ENCODE data around the gene ADISSP. TPM values are rescaled to one million over a fixed set of nuclear protein-coding genes. Genes with fewer than 3 reads are reported as not detected.

The ADISSP gene
- total and polyA plus RNA-seq, 2 donors (not counting 1 experiment from before 2014, with no cell fraction given): 18.4 to 28.8 TPM

GRCh38 chr20:3723284-3723683 lies 44.3 kb downstream of the ADISSP start:
- Histone ChIP-seq H3K79me2 (ENCODE audit: control insufficient read depth, insufficient read depth, low read length) (no peaks in the 10 kb centered on the region), H3K27me3 (replicated peaks in 1 of 4; ENCODE audit: control extremely low read depth in 1 of 4, control insufficient read depth in 3 of 4, insufficient read depth in 4 of 4, low read length in 3 of 4) (peaks cover 0 to 17% (median 1%) of the 10 kb centered on the region in 4 experiments), H3K9ac (ENCODE audit: low read length) (no peak overlapping the region), H3K4me1 (ENCODE audit: control insufficient read depth in 2 of 2, insufficient read depth in 2 of 2, low read length in 2 of 2) (no peaks in the 10 kb centered on the region), H3K4me3 (ENCODE audit: control extremely low read depth in 1 of 5, extremely low read depth in 1 of 5, insufficient read depth in 1 of 5, low read depth in 2 of 5, low read length in 4 of 5) (no peak overlapping the region), H3K27ac (ENCODE audit: low read length in 2 of 2) (no peak overlapping the region), H3K36me3 (replicated peaks in 1 of 2; ENCODE audit: control extremely low read depth in 1 of 2, control insufficient read depth in 1 of 2, extremely low read depth in 1 of 2, insufficient read depth in 2 of 2, low read length in 1 of 2) (no peaks in the 10 kb centered on the region), H3K9me3 (ENCODE audit: control extremely low read depth in 1 of 3, control insufficient read depth in 2 of 3, insufficient read depth in 1 of 3, low read length in 2 of 3) (peaks cover 0 to 1% (median 0%) of the 10 kb centered on the region in 3 donors), H2AFZ (ENCODE audit: insufficient read depth, low read depth, low read length, poor library complexity, severe bottlenecking) (no peak overlapping the region), H4K20me1 (ENCODE audit: control insufficient read depth, insufficient read depth, low read length, poor library complexity, severe bottlenecking) (no peaks in the 10 kb centered on the region), H3K4me2 (replicated peaks; ENCODE audit: low read depth, low read length, poor library complexity, severe bottlenecking) (no peak overlapping the region)
- ATAC-seq (ENCODE audit: low read depth): no peak
- Mint-ChIP-seq H3K9me3 (ENCODE audit: insufficient read depth) (no peaks in the 10 kb centered on the region), H3K27me3 (peaks cover 46% of the 10 kb centered on the region), H3K4me3 (no peak overlapping the region), H3K4me1 (no peaks in the 10 kb centered on the region), H3K27ac (no peak overlapping the region)
- ChIA-PET CTCF (interaction anchor here (1.3 kb wide), 1 partner anchor 13 kb away, joined by 3 read pairs; no protein-coding TSS in a partner anchor), POLR2A (no interaction called here)
- 79% methylated on average over 7 of the region's 8 CpGs for WGBS (ENCODE audit: insufficient coverage)
- intact Hi-C loops (cut with micrococcal nuclease): no loop called here
- no peak for TF ChIP-seq EZH2 (IDR thresholded peaks at IDR 0.05; ENCODE audit: borderline replicate concordance, insufficient read depth, low read depth, low read length, poor library complexity, severe bottlenecking)
- TF ChIP-seq CTCF (IDR thresholded peaks at IDR 0.05): no peak
- DNase-seq: no peak

GRCh38 chr20:3721912-3722311 lies 45.6 kb downstream of the ADISSP start:
- TF ChIP-seq EZH2 (IDR thresholded peaks at IDR 0.05; ENCODE audit: borderline replicate concordance, insufficient read depth, low read depth, low read length, poor library complexity, severe bottlenecking): no peak
- TF ChIP-seq CTCF (IDR thresholded peaks at IDR 0.05): no peak
- peaks cover 39% of the 10 kb centered on the region for H3K27me3 Mint-ChIP-seq
- H3K9me3 Mint-ChIP-seq (ENCODE audit: insufficient read depth): no peaks in the 10 kb centered on the region
- no peaks in the 10 kb centered on the region for H3K4me1 ChIP-seq (ENCODE audit: control insufficient read depth in 2 of 2, insufficient read depth in 2 of 2, low read length in 2 of 2)
- no peak overlapping the region for H3K4me3 ChIP-seq (ENCODE audit: control extremely low read depth in 1 of 5, extremely low read depth in 1 of 5, insufficient read depth in 1 of 5, low read depth in 2 of 5, low read length in 4 of 5)
- H3K4me3 Mint-ChIP-seq: no peak overlapping the region
- POLR2A ChIA-PET: no interaction called here
- no peak overlapping the region for H3K27ac Mint-ChIP-seq
- no peak for DNase-seq
- H3K79me2 ChIP-seq (ENCODE audit: control insufficient read depth, insufficient read depth, low read length): no peaks in the 10 kb centered on the region
- peaks cover 0 to 5% (median 0%) of the 10 kb centered on the region in 4 experiments for H3K27me3 ChIP-seq (replicated peaks in 1 of 4; ENCODE audit: control extremely low read depth in 1 of 4, control insufficient read depth in 3 of 4, insufficient read depth in 4 of 4, low read length in 3 of 4)
- ATAC-seq (ENCODE audit: low read depth): no peak
- WGBS (ENCODE audit: insufficient coverage): no CpG with 5 or more reads among the region's 4 CpGs
- no peaks in the 10 kb centered on the region for H3K36me3 ChIP-seq (replicated peaks in 1 of 2; ENCODE audit: control extremely low read depth in 1 of 2, control insufficient read depth in 1 of 2, extremely low read depth in 1 of 2, insufficient read depth in 2 of 2, low read length in 1 of 2)
- peaks cover 0 to 1% (median 0%) of the 10 kb centered on the region in 3 donors for H3K9me3 ChIP-seq (ENCODE audit: control extremely low read depth in 1 of 3, control insufficient read depth in 2 of 3, insufficient read depth in 1 of 3, low read length in 2 of 3)
- intact Hi-C loops (cut with micrococcal nuclease): no loop called here
- CTCF ChIA-PET: interaction anchor here (1.1 kb wide), 1 partner anchor 11 kb away, joined by 5 read pairs; no protein-coding TSS in a partner anchor
- H2AFZ ChIP-seq (ENCODE audit: insufficient read depth, low read depth, low read length, poor library complexity, severe bottlenecking): no peak overlapping the region
- no peaks in the 10 kb centered on the region for H3K4me1 Mint-ChIP-seq
- no peaks in the 10 kb centered on the region for H4K20me1 ChIP-seq (ENCODE audit: control insufficient read depth, insufficient read depth, low read length, poor library complexity, severe bottlenecking)
- H3K27ac ChIP-seq (ENCODE audit: low read length in 2 of 2): no peak overlapping the region
- H3K4me2 ChIP-seq (replicated peaks; ENCODE audit: low read depth, low read length, poor library complexity, severe bottlenecking): no peak overlapping the region
- H3K9ac ChIP-seq (ENCODE audit: low read length): no peak overlapping the region

Measured in B cell (primary cell).